Esophagus muscularis mucosa (tissue), 4 donors: Measurements from ENCODE around the gene ANKRD12. TPM values are rescaled to one million over a fixed set of nuclear protein-coding genes. Genes with fewer than 3 reads are reported as not detected.

Experiments
- DNase-seq: peaks from one replicate; pipeline ENCODE4 v3.0.0-alpha.2; 2017; ENCODE audit errors: extremely low spot score
- H3K27ac ChIP-seq, 4 donors: fragments of 200-600 bp; sonication (generic); replicated peaks in 1 of 4; 1 replicate in 3 of 4; 2 replicates in 1 of 4; pipeline ENCODE4 v1.5.1; 2016 to 2019; ENCODE audit warnings: mild to moderate bottlenecking in 1 of 4
- H3K27me3 ChIP-seq, 4 donors: fragments of 200-600 bp; sonication (generic); one replicate each; pipeline versions ENCODE4 v1.5.1 to v1.6.0; 2016 to 2019
- H3K36me3 ChIP-seq, 4 donors: fragments of 200-600 bp; sonication (generic); one replicate each; pipeline ENCODE4 v1.5.1; 2016 to 2019
- H3K4me1 ChIP-seq, 4 donors: fragments of 200-600 bp; sonication (generic); one replicate each; pipeline ENCODE4 v1.5.1; 2016 to 2019
- H3K4me3 ChIP-seq, 4 donors: fragments of 200-600 bp; sonication (generic); 1 replicate in 2 of 4; 2 replicates in 2 of 4; pipeline ENCODE4 v1.5.1; 2016 to 2019; ENCODE audit warnings: mild to moderate bottlenecking in 4 of 4, moderate library complexity in 1 of 4
- H3K9me3 ChIP-seq, 4 donors: fragments of 200-600 bp; sonication (generic); 1 replicate in 3 of 4; 2 replicates in 1 of 4; pipeline ENCODE4 v1.5.1; 2016 to 2019
- CTCF ChIP-seq, 3 experiments: fragments of 200-600 bp in 2 of 3; fragments of 450-650 bp in 1 of 3; sonication (generic) in 2 of 3; IDR thresholded peaks; one replicate each; pipeline ENCODE4 v1.5.1; 2017 to 2019; ENCODE audit warnings: antibody characterized with exemption in 3 of 3, mild to moderate bottlenecking in 2 of 3, moderate library complexity in 1 of 3
- EP300 ChIP-seq: sonication (generic); formaldehyde crosslinking; IDR thresholded peaks from one replicate; pipeline ENCODE4 v1.6.1; 2017; ENCODE audit warnings: antibody characterized with exemption
- POLR2A ChIP-seq: fragments of 450-650 bp; IDR thresholded peaks from one replicate; pipeline ENCODE4 v1.6.1; 2017; ENCODE audit warnings: antibody characterized with exemption, moderate library complexity, mild to moderate bottlenecking, low read depth
- POLR2AphosphoS5 ChIP-seq, 2 donors: sonication (generic); formaldehyde crosslinking; IDR thresholded peaks; one replicate each; pipeline ENCODE4 v1.6.1; 2017; ENCODE audit warnings: antibody characterized with exemption in 2 of 2
- WGBS: methylation state at CpG from one replicate; pipeline ENCODE4 v1.1.5; 2018; 5-methylcytosine and 5-hydroxymethylcytosine counted together
- intact Hi-C: fragments of 100-400 bp; cut with DNase I; formaldehyde crosslinking; loops from one replicate; pipeline ENCODE4 v1.15.1; 2023
- total RNA-seq, 4 donors: library from RNA; depleted of rRNA; stranded (reverse); fragments of >200 nt; gene quantifications; one replicate each; pipeline versions ENCODE4 v1.1.0 to v1.2.1, GENCODE V29; 2016

ANKRD12 gene
- total RNA-seq, 4 donors from 2014 or later = 65.2 to 108 (median 92.9) TPM

- peaks cover 0 to 65% (median 40%) of the 10 kb centered on the region in 4 donors for H3K36me3 ChIP-seq
- no peak for DNase-seq
- peaks cover 0 to 17% (median 10%) of the 10 kb centered on the region in 4 donors for H3K9me3 ChIP-seq
- 96% methylated on average over 3 of the region's 4 CpGs for WGBS
- no peak for TF ChIP-seq POLR2AphosphoS5 (IDR thresholded peaks at IDR 0.05)
- no peak for TF ChIP-seq CTCF (IDR thresholded peaks at IDR 0.05)
- no peak for TF ChIP-seq EP300
- no peak overlapping the region for H3K27ac ChIP-seq
- intact Hi-C loops = no loop called here
- H3K27me3 ChIP-seq = no peaks in the 10 kb centered on the region
- peaks cover 0 to 8% (median 4%) of the 10 kb centered on the region in 4 donors for H3K4me1 ChIP-seq
- H3K4me3 ChIP-seq = no peak overlapping the region
Measured at GRCh38 chr18:9234528-9234927, 97.9 kb downstream of the ANKRD12 start.

DNA sequence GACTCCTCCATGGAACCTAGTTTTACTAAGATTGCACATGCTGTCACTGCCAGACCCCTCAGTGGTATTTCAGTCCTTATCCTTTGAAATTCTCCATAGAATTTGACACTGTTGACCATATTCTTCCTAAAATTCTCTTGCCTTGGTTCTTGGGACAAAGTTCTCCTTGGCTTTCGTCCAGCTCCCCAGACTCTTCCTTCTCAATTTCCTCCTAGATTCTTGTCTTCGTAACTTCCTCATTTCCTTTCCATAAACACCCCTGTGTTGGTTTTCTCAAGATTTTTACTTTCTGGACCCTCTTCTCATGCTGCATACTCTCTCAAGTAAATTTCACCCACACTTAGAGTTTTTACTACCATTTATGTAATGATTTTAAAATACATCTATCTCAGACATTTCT, 101.4 kb downstream of the ANKRD12 start:
- Histone ChIP-seq H3K4me3 (no peak overlapping the region), H3K9me3 (peaks cover 0 to 4% (median 0%) of the 10 kb centered on the region in 4 donors), H3K4me1 (no peaks in the 10 kb centered on the region), H3K27me3 (no peaks in the 10 kb centered on the region), H3K36me3 (peaks cover 7 to 63% (median 36%) of the 10 kb centered on the region in 4 donors), H3K27ac (no peak overlapping the region)
- DNase-seq = no peak
- intact Hi-C loops = no loop called here
- TF ChIP-seq CTCF (IDR thresholded peaks at IDR 0.05) (no peak), POLR2A (no peak), POLR2AphosphoS5 (IDR thresholded peaks at IDR 0.05) (no peak), EP300 (no peak)
- 71% methylated on average over 2 of the region's 2 CpGs for WGBS

- Histone ChIP-seq H3K4me1 (no peaks in the 10 kb centered on the region), H3K36me3 (peaks cover 7 to 66% (median 32%) of the 10 kb centered on the region in 4 donors), H3K27ac (no peak overlapping the region), H3K27me3 (no peaks in the 10 kb centered on the region), H3K4me3 (no peak overlapping the region), H3K9me3 (no peaks in the 10 kb centered on the region)
- no peak for DNase-seq
- WGBS = 68% methylated on average over 1 of the region's 1 CpG
- intact Hi-C loops = no loop called here
- TF ChIP-seq EP300 (no peak), CTCF (IDR thresholded peaks at IDR 0.05) (no peak), POLR2AphosphoS5 (IDR thresholded peaks at IDR 0.05) (no peak), POLR2A (no peak)
Measured at GRCh38 chr18:9239720-9240119, 103.1 kb downstream of the ANKRD12 start.

- 71% methylated on average over 4 of the region's 4 CpGs for WGBS
- Histone ChIP-seq H3K27ac (no peak overlapping the region), H3K4me1 (no peaks in the 10 kb centered on the region), H3K36me3 (peaks cover 7 to 63% (median 27%) of the 10 kb centered on the region in 4 donors), H3K9me3 (no peaks in the 10 kb centered on the region), H3K4me3 (no peak overlapping the region), H3K27me3 (no peaks in the 10 kb centered on the region)
- DNase-seq = no peak
- no peak for TF ChIP-seq CTCF (IDR thresholded peaks at IDR 0.05)
- TF ChIP-seq POLR2AphosphoS5 (IDR thresholded peaks at IDR 0.05) = no peak
- no peak for TF ChIP-seq POLR2A
- no peak for TF ChIP-seq EP300
- intact Hi-C loops = no loop called here
Measured at GRCh38 chr18:9240270-9240669, 103.7 kb downstream of the ANKRD12 start.

GRCh38 chr18:9243029-9243428, 106.4 kb downstream of the ANKRD12 start:
- TF ChIP-seq EP300 (no peak), CTCF (IDR thresholded peaks at IDR 0.05) (no peak), POLR2A (no peak), POLR2AphosphoS5 (IDR thresholded peaks at IDR 0.05) (no peak)
- H3K36me3 ChIP-seq = peaks cover 7 to 47% (median 25%) of the 10 kb centered on the region in 4 donors
- intact Hi-C loops = no loop called here
- no peaks in the 10 kb centered on the region for H3K27me3 ChIP-seq
- no peak overlapping the region for H3K27ac ChIP-seq
- no peaks in the 10 kb centered on the region for H3K4me1 ChIP-seq
- H3K9me3 ChIP-seq = no peaks in the 10 kb centered on the region
- DNase-seq = no peak
- H3K4me3 ChIP-seq = no peak overlapping the region
